GM20000 (cell line): ENCODE data around the gene FAM171A1.

Experiments
- DNase-seq: peaks from one replicate; pipeline ENCODE4 v3.0.0; 2012; ENCODE audit warnings: low spot score
- TF ChIP-seq, protein P1 (sequence below): IDR thresholded peaks from 2 replicates; pipeline ENCODE4 v1.5.1; 2012; ENCODE audit warnings: mild to moderate bottlenecking, control low read depth; ENCODE audit errors: extremely low read depth, missing control alignments

FAM171A1 gene

DNA sequence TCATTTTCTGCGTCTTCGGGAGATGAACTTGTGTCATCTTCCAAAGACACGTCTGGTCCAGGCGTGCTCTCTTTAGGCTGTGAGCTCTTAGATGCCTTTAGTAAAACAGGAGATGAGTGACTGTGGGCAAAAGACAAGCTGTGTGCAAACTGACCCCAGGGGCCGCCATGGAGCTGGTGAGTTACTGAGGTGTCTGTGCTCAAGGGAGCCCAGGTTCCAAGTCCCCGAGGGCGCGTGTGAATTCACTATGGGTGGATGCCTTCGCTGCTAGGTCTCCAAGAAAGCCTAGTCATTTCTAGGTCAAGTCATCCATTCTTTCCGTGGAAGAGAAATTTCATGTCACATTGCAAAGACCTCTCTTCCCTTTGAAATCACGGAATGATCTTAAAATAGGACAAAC is 118.7 kb downstream of the FAM171A1 start:
- DNase-seq, result no peak
- TF ChIP-seq, protein P1, sequence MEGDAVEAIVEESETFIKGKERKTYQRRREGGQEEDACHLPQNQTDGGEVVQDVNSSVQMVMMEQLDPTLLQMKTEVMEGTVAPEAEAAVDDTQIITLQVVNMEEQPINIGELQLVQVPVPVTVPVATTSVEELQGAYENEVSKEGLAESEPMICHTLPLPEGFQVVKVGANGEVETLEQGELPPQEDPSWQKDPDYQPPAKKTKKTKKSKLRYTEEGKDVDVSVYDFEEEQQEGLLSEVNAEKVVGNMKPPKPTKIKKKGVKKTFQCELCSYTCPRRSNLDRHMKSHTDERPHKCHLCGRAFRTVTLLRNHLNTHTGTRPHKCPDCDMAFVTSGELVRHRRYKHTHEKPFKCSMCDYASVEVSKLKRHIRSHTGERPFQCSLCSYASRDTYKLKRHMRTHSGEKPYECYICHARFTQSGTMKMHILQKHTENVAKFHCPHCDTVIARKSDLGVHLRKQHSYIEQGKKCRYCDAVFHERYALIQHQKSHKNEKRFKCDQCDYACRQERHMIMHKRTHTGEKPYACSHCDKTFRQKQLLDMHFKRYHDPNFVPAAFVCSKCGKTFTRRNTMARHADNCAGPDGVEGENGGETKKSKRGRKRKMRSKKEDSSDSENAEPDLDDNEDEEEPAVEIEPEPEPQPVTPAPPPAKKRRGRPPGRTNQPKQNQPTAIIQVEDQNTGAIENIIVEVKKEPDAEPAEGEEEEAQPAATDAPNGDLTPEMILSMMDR, result no peak

DNA sequence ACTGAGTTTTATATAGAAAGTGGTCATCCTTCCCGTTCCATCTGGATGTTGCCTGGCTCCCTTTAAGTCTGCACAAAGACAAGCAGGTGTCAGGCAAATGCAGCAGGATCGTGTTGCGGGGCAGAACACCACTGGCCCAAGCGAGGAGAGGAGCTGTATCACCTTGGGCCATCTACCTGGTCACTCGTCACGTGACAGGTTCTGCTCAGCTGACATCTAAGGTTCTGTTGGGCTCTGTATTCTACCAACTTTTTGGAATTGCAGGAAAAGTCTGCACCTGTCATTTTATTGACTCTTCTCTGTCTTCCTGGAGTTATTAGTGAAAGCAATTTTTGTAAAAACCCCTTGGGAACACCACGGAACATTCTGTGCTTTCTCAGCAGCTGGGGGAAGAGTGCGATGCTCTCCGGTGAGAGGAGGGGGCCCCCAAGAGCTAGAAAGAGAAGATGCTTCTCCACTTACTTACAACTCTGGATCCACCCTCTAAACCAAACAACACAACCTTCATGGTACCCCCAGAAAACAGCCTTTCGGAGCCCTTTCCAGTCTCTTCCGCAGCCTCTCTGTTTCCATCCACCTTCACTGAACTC is 119.2 kb downstream of the FAM171A1 start:
- DNase-seq, result no peak
- TF ChIP-seq, protein P1, result no peak

DNA sequence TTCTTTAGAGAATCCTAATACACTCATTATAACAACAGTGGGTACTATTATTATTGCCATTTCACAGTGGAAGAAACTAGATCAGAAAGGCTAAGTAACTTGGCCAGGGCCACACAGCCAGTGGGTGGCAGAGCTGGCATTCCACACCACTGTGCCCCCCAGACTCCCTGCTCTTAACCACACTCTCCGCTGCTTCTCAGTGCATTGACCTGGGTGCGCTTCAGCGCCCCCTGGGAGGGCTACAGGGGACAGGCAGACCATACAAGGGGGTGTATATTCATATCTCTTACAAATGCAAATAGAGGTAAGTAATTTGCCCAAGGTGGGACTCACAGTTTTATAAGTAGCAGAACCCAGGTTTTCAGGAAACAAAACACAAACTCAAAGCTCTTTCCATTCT is 125.6 kb downstream of the FAM171A1 start:
- no peak for DNase-seq

DNA sequence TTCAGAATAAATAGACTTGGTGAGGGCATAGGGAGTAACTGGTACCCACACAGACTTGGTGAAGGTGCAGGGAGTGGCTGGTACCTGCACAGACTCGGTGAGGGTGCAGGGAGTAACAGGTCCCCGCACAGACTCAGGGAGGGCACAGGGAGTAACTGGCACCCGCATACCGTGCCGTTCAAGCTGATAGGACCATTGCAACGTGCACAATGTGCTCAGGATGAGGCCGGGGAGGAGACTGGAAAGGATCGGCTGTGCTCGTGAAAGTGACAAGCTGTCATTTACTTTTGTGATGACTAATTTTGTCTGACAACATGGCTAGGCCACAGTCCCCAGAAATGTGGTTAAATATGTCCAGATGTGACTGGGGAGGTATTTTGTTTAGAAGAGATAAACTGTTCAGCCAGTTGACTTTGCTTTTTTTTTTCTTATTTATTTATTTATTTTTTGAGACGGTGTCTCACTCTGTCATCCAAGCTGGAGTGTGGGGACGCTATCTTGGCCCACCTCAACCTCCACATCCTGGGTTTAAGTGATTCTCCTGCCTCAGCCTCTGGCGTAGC is 126.4 kb downstream of the FAM171A1 start:
- TF ChIP-seq, protein P1, result no peak
- no peak for DNase-seq

More for the DNA sequence above, 125.6 kb downstream of the FAM171A1 start:
- TF ChIP-seq, protein P1, result peak; percentile 21

DNA sequence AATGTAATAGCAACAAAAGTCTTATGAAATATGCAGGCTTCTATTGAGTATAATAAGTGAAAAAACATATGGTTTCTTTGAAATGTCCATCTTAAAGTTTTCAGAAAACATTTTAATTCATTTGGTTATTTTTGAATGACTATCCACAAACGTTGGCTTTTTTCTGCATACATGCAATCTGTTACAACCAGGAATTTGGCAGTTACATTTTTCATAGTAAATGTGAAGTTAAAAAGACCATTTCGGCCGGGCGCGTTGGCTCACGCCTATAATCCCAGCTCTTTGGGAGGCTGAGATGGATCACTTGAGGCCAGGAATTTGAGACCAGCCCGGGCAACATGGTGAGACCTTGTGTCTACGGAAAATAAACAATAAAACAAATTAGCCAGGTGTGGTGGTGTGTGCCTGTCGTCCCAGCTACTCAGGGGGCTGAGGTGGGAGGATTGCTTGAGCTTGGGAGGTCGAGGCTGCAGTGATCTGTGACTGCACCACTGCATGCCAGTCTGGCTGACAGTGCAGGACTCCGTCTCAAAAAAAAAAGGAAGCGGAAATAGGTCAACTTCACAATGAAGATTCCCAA is 128.7 kb downstream of the FAM171A1 start:
- TF ChIP-seq, protein P1, result no peak
- no peak for DNase-seq

DNA sequence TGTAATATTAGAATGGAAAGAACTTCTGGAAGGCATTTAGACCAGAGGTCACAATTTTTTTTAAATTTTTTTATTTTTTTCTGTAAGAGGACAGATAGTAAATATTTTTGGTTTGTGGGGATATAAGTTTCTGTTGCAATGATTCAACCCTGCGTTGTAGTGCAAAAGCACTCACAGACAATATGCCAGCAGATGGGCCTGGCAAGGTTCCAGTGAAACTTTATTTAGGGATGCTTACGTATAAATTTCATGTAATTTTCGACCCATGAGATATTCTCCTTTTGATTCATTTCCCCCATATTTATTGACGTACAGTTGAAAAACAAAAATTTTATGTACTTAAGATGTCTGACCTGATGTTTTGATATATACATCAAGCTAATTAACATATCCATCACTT is 129.8 kb downstream of the FAM171A1 start:
- DNase-seq, result no peak
- TF ChIP-seq, protein P1, result no peak

DNA sequence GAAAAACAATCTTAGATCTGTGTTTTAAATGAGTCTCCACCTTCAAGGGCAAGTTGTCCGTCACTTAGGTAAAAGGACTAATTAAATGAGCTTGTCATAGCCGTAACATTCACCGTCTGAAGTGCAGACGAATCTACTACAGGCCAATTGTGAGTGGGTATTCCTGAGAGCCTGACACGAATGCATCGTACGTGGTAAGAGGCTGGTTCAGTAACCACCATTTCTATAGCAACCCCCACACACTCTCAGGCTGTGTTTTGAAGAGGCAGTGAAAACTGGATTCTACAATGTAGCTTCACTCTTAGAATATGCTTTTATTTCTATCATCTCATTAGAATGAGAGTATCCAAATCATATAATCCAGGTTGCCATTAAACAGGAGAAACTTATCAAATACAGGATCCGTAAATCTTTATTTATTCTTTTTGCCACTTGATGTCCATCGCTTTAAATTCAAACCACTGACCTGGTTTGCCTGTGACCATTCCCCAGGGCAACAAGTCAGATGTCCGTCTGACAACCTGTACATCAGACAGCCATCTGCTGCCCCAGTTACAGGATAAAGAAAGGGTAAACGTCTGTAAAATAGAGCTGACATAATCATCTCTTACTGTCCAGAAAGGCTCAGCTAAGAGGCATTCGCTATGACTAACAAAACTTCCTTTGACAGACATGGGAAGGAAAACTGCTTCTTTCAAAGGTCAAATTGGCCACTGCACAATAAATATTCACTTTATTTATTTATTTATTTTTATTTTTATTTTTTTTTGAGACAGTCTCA is 132.3 kb downstream of the FAM171A1 start:
- DNase-seq, result no peak
- TF ChIP-seq, protein P1, result no peak
